Heart left ventricle (tissue), 16 donors: ENCODE measurements around the gene SLITRK1. TPM values are rescaled to one million over a fixed set of nuclear protein-coding genes. Genes with fewer than 3 reads are reported as not detected.

Experiments
- ATAC-seq, 4 donors: fragments of 200-7000 bp; cut with Tn5 transposase; one replicate each; pipeline ENCODE4 v1.9.1; 2020 to 2022; ENCODE audit warnings: moderate library complexity in 4 of 4, mild to moderate bottlenecking in 3 of 4, moderate number of reproducible peaks in 1 of 4
- DNase-seq, 5 donors: peaks; one replicate each; pipeline ENCODE4 v3.0.0-alpha.2; 2020
- H3K27ac ChIP-seq, 12 donors: fragments of 200-600 bp; sonication (generic) in 4 of 12; one replicate each; pipeline versions ENCODE4 v1.5.0 to v1.8.0; 2016 to 2022; ENCODE audit warnings: mild to moderate bottlenecking in 2 of 12
- H3K27me3 ChIP-seq, 9 donors: fragments of 200-600 bp; sonication (generic) in 2 of 9; one replicate each; pipeline versions ENCODE4 v1.5.1 to v1.8.0; 2016 to 2022; ENCODE audit warnings: mild to moderate bottlenecking in 3 of 9
- H3K36me3 ChIP-seq, 9 donors: fragments of 200-600 bp; sonication (generic) in 2 of 9; one replicate each; pipeline versions ENCODE4 v1.5.0 to v1.8.0; 2018 to 2022; ENCODE audit warnings: mild to moderate bottlenecking in 2 of 9
- H3K4me1 ChIP-seq, 12 donors: fragments of 200-600 bp; sonication (generic) in 4 of 12; one replicate each; pipeline versions ENCODE4 v1.5.0 to v1.8.0; 2016 to 2022; ENCODE audit warnings: mild to moderate bottlenecking in 3 of 12
- H3K4me3 ChIP-seq, 12 donors: fragments of 200-600 bp; sonication (generic) in 4 of 12; one replicate each; pipeline versions ENCODE4 v1.5.0 to v1.8.0; 2017 to 2022; ENCODE audit warnings: mild to moderate bottlenecking in 9 of 12, moderate library complexity in 4 of 12
- H3K9me3 ChIP-seq, 12 donors: fragments of 200-600 bp; sonication (generic) in 4 of 12; one replicate each; pipeline versions ENCODE4 v1.5.0 to v1.8.0; 2016 to 2022; ENCODE audit warnings: mild to moderate bottlenecking in 1 of 12
- CTCF ChIP-seq, 12 donors: fragments of 200-600 bp; sonication (generic) in 4 of 12; IDR thresholded peaks; one replicate each; pipeline versions ENCODE4 v1.5.0 to v1.8.0; 2018 to 2022; ENCODE audit warnings: antibody characterized with exemption in 12 of 12, mild to moderate bottlenecking in 5 of 12
- POLR2A ChIP-seq, 2 donors: fragments of 450-650 bp; IDR thresholded peaks; one replicate each; pipeline ENCODE4 v1.6.1; 2017; ENCODE audit warnings: antibody characterized with exemption in 2 of 2, mild to moderate bottlenecking in 2 of 2, moderate library complexity in 2 of 2
- WGBS, 4 donors: extraction: QIAGEN DNeasy Blood & Tissue Kit in 2 of 4; methylation state at CpG; one replicate each; pipeline versions ENCODE4 v1.1.5 to v1.1.7; 2013 to 2018; 5-methylcytosine and 5-hydroxymethylcytosine counted together
- intact Hi-C, 10 donors: fragments of 100-400 bp; cut with DNase I; formaldehyde crosslinking; loops; one replicate each; pipeline versions ENCODE4 v1.11.1 to v1.14.2; 2022
- polyA plus RNA-seq, 2 donors: library from polyadenylated mRNA; stranded (reverse); fragments of 200-250 nt; gene quantifications; one replicate each; pipeline ENCODE4 v1.2.3, GENCODE V29; 2013
- total RNA-seq, 9 donors: library from RNA; depleted of rRNA in 2 of 9; stranded (reverse); fragments of >200 nt in 2 of 9; fragmentation: NEBNext Ultra II Directional in 3 of 9; extraction: Animal tissue kit (Norgen Biotek cat#: 25700) in 3 of 9; gene quantifications; one replicate each; pipeline versions ENCODE4 v1.1.0 to v1.2.4, GENCODE V29; 2016 to 2023
- donor health status: ischemic (EF 13 %, LVEDD 7.1; RV severe dilation, severe dysfunction).
- donor health status: healthy with polysubstance abuse.
- donor health status: DM: no; HTN: yes; CAD: no.
- donor health status: DM: no; HTN: no; CAD: no.
- donor health status: ischemic (EF 25% LVEDD 6.9; RV normal size, moderate dysfunction).
- donor health status: ischemic (EF 25% LVEDD 5.7; RV mildly dilated, moderate dysfunction).
- donor health status: healthy.
- donor health status: DM: yes; HTN: yes; CAD: no.
- donor health status: ischemic (EF 35%, LVEDD 5.7; RV mildly dilated, moderate dysfunction).
- donor health status: nonischemic (EF 11% LVEDD 7.7; RV severe dilation, severe dysfunction).
- donor health status: DM: yes; HTN: yes; CAD: no.
- donor health status: PGD.
- donor health status: ischemic (EF 29% LVEDD 5.4; RV normal size, mild dysfunction).
- donor health status: nonischemic (EF 23%, LVEDD 6.1; RV moderate dilation, normal function).

The SLITRK1 gene
- total and polyA plus RNA-seq, 11 donors: not detected

GRCh38 chr13:83831796-83832195 lies 50.5 kb downstream of the SLITRK1 start:
- DNase-seq (no peak), ATAC-seq (no peak)
- TF ChIP-seq CTCF (IDR thresholded peaks at IDR 0.05) (no peak), POLR2A (IDR thresholded peaks at IDR 0.05) (no peak)
- H3K4me1 ChIP-seq: no peaks in the 10 kb centered on the region
- WGBS, 4 donors: 65 to 78% (median 73%) methylated on average over 3 of the region's 3 CpGs
- H3K9me3 ChIP-seq: no peaks in the 10 kb centered on the region
- no peaks in the 10 kb centered on the region for H3K36me3 ChIP-seq
- H3K27me3 ChIP-seq: no peaks in the 10 kb centered on the region
- no peak overlapping the region for H3K27ac ChIP-seq
- intact Hi-C loops: no loop called here
- no peak overlapping the region for H3K4me3 ChIP-seq

DNA sequence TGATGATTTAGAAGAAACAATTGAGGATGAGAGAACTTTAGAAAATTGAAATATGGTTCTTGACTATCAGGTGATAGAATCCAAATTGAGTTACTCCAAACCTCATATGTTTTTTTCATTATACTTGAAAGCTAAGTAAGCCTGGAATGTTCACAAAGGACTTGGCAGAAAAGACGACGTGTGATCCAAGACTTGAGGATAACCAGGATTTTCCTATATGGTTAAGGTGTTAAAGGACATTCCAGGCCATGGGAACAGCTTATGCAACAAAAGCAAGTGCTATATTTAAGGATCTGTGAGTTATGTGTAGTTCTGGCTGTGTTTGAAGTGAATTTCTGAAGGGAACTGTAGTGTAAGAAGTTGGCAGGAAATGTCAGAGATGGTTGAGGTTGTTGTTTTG lies 52.5 kb downstream of the SLITRK1 start:
- TF ChIP-seq CTCF (IDR thresholded peaks at IDR 0.05) (no peak), POLR2A (IDR thresholded peaks at IDR 0.05) (no peak)
- intact Hi-C loops: no loop called here
- 24 to 33% (median 29%) methylated on average over 2 of the region's 2 CpGs for WGBS, 4 donors
- H3K27ac ChIP-seq: no peak overlapping the region
- no peak overlapping the region for H3K4me3 ChIP-seq
- no peaks in the 10 kb centered on the region for H3K27me3 ChIP-seq
- no peak for ATAC-seq
- H3K36me3 ChIP-seq: no peaks in the 10 kb centered on the region
- H3K4me1 ChIP-seq: no peaks in the 10 kb centered on the region
- DNase-seq: no peak
- H3K9me3 ChIP-seq: no peaks in the 10 kb centered on the region

- H3K4me3 ChIP-seq: no peak overlapping the region
- H3K4me1 ChIP-seq: no peaks in the 10 kb centered on the region
- no peaks in the 10 kb centered on the region for H3K36me3 ChIP-seq
- ATAC-seq: no peak
- TF ChIP-seq POLR2A (IDR thresholded peaks at IDR 0.05) (no peak), CTCF (IDR thresholded peaks at IDR 0.05) (no peak)
- intact Hi-C loops: no loop called here
- no peak overlapping the region for H3K27ac ChIP-seq
- no peaks in the 10 kb centered on the region for H3K27me3 ChIP-seq
- DNase-seq: no peak
- H3K9me3 ChIP-seq: no peaks in the 10 kb centered on the region
These were observed 54.9 kb downstream of the SLITRK1 start for GRCh38 chr13:83827338-83827737.
